Measurements from ENCODE around the gene CRABP1.
A peak's percentile ranks its signal among the peaks of the same experiment; 100 is the strongest.

The CRABP1 gene

GRCh38 chr15:78319588-78319987 is 20.6 kb upstream of the CRABP1 start:
- Histone ChIP-seq H4K8ac (ENCODE audit: low read depth, low read length) (no peak overlapping the region), H2BK5ac (ENCODE audit: low read depth, low read length, poor library complexity) (no peak overlapping the region), H3K4me1 (ENCODE audit: control insufficient read depth in 1 of 2, insufficient read depth in 2 of 2, low read length in 2 of 2) (no peaks in the 10 kb centered on the region), H3K4me3 (ENCODE audit: low read depth, low read length) (no peak overlapping the region), H3K9ac (ENCODE audit: low read length) (no peak overlapping the region), H2BK12ac (ENCODE audit: low read length) (no peak overlapping the region), H3K18ac (ENCODE audit: low read length) (no peak overlapping the region), H3K14ac (ENCODE audit: low read length) (no peak overlapping the region), H3K27me3 (ENCODE audit: insufficient read depth, low read length) (no peaks in the 10 kb centered on the region), H2AFZ (ENCODE audit: insufficient read depth, low read length, poor library complexity) (no peak overlapping the region), H4K12ac (ENCODE audit: low read depth, low read length) (no peak overlapping the region), H3K36me3 (ENCODE audit: control insufficient read depth in 1 of 2, insufficient read depth in 2 of 2, low read length in 2 of 2) (no peaks in the 10 kb centered on the region), H3K27ac (ENCODE audit: low read depth, low read length) (no peak overlapping the region), H4K91ac (ENCODE audit: low read depth, low read length) (no peak overlapping the region), H3K4ac (ENCODE audit: low read depth, low read length) (no peak overlapping the region), H3K79me2 (ENCODE audit: control insufficient read depth, insufficient read depth, low read length, poor library complexity) (no peaks in the 10 kb centered on the region), H2AK5ac (ENCODE audit: low read length) (no peak overlapping the region), H3K23ac (ENCODE audit: low read length) (no peak overlapping the region), H3K9me3 (ENCODE audit: insufficient read depth, low read depth, low read length) (no peaks in the 10 kb centered on the region), H3K4me2 (ENCODE audit: low read length) (no peak overlapping the region), H2BK120ac (ENCODE audit: insufficient read depth, low read length, poor library complexity) (no peak overlapping the region), H3K79me1 (ENCODE audit: low read length) (no peaks in the 10 kb centered on the region)
- no peak for DNase-seq
- no CpG with 5 or more reads among the region's 10 CpGs for WGBS (ENCODE audit: extremely low coverage, insufficient coverage, insufficient read length)

GRCh38 chr15:78320183-78320582 is 20.0 kb upstream of the CRABP1 start:
- H3K23ac ChIP-seq (ENCODE audit: low read length) = no peak overlapping the region
- no peaks in the 10 kb centered on the region for H3K79me2 ChIP-seq (ENCODE audit: control insufficient read depth, insufficient read depth, low read length, poor library complexity)
- peaks cover 0 to 3% of the 10 kb centered on the region in 2 experiments for H3K4me1 ChIP-seq (ENCODE audit: control insufficient read depth in 1 of 2, insufficient read depth in 2 of 2, low read length in 2 of 2)
- H3K18ac ChIP-seq (ENCODE audit: low read length) = no peak overlapping the region
- no CpG with 5 or more reads among the region's 5 CpGs for WGBS (ENCODE audit: extremely low coverage, insufficient coverage, insufficient read length)
- H3K79me1 ChIP-seq (ENCODE audit: low read length) = no peaks in the 10 kb centered on the region
- no peak overlapping the region for H3K9ac ChIP-seq (ENCODE audit: low read length)
- no peaks in the 10 kb centered on the region for H3K27me3 ChIP-seq (ENCODE audit: insufficient read depth, low read length)
- H2BK12ac ChIP-seq (ENCODE audit: low read length) = no peak overlapping the region
- no peaks in the 10 kb centered on the region for H3K36me3 ChIP-seq (ENCODE audit: control insufficient read depth in 1 of 2, insufficient read depth in 2 of 2, low read length in 2 of 2)
- no peak overlapping the region for H4K91ac ChIP-seq (ENCODE audit: low read depth, low read length)
- H2BK5ac ChIP-seq (ENCODE audit: low read depth, low read length, poor library complexity) = no peak overlapping the region
- H3K27ac ChIP-seq (ENCODE audit: low read depth, low read length) = no peak overlapping the region
- no peak overlapping the region for H3K4me3 ChIP-seq (ENCODE audit: low read depth, low read length)
- no peak overlapping the region for H4K8ac ChIP-seq (ENCODE audit: low read depth, low read length)
- no peak overlapping the region for H4K12ac ChIP-seq (ENCODE audit: low read depth, low read length)
- no peak overlapping the region for H2AK5ac ChIP-seq (ENCODE audit: low read length)
- H3K9me3 ChIP-seq (ENCODE audit: insufficient read depth, low read depth, low read length) = no peaks in the 10 kb centered on the region
- DNase-seq = no peak
- H3K4ac ChIP-seq (ENCODE audit: low read depth, low read length) = no peak overlapping the region
- H3K4me2 ChIP-seq (ENCODE audit: low read length) = no peak overlapping the region
- H2AFZ ChIP-seq (ENCODE audit: insufficient read depth, low read length, poor library complexity) = no peak overlapping the region
- H2BK120ac ChIP-seq (ENCODE audit: insufficient read depth, low read length, poor library complexity) = no peak overlapping the region
- no peak overlapping the region for H3K14ac ChIP-seq (ENCODE audit: low read length)

GRCh38 chr15:78321041-78321570 is 19.0 kb upstream of the CRABP1 start:
- Histone ChIP-seq H3K14ac (ENCODE audit: low read length) (no peak overlapping the region), H3K79me1 (ENCODE audit: low read length) (no peaks in the 10 kb centered on the region), H3K4ac (ENCODE audit: low read depth, low read length) (no peak overlapping the region), H3K4me3 (ENCODE audit: low read depth, low read length) (peak overlapping the region; percentile 6), H3K27ac (ENCODE audit: low read depth, low read length) (no peak overlapping the region), H2AK5ac (ENCODE audit: low read length) (no peak overlapping the region), H4K8ac (ENCODE audit: low read depth, low read length) (no peak overlapping the region), H2BK12ac (ENCODE audit: low read length) (no peak overlapping the region), H3K36me3 (ENCODE audit: control insufficient read depth in 1 of 2, insufficient read depth in 2 of 2, low read length in 2 of 2) (no peaks in the 10 kb centered on the region), H3K79me2 (ENCODE audit: control insufficient read depth, insufficient read depth, low read length, poor library complexity) (no peaks in the 10 kb centered on the region), H4K91ac (ENCODE audit: low read depth, low read length) (no peak overlapping the region), H3K18ac (ENCODE audit: low read length) (no peak overlapping the region), H3K4me2 (ENCODE audit: low read length) (no peak overlapping the region), H4K12ac (ENCODE audit: low read depth, low read length) (no peak overlapping the region), H2AFZ (ENCODE audit: insufficient read depth, low read length, poor library complexity) (no peak overlapping the region), H3K23ac (ENCODE audit: low read length) (no peak overlapping the region), H3K9me3 (ENCODE audit: insufficient read depth, low read depth, low read length) (no peaks in the 10 kb centered on the region), H3K9ac (ENCODE audit: low read length) (no peak overlapping the region), H3K4me1 (ENCODE audit: control insufficient read depth in 1 of 2, insufficient read depth in 2 of 2, low read length in 2 of 2) (peaks cover 0 to 3% of the 10 kb centered on the region in 2 experiments), H3K27me3 (ENCODE audit: insufficient read depth, low read length) (no peaks in the 10 kb centered on the region), H2BK120ac (ENCODE audit: insufficient read depth, low read length, poor library complexity) (no peak overlapping the region), H2BK5ac (ENCODE audit: low read depth, low read length, poor library complexity) (no peak overlapping the region)
- DNase-seq = no peak
- no CpG with 5 or more reads among the region's 17 CpGs for WGBS (ENCODE audit: extremely low coverage, insufficient coverage, insufficient read length)

GRCh38 chr15:78321786-78322185 is 18.4 kb upstream of the CRABP1 start:
- DNase-seq = no peak
- H3K79me2 ChIP-seq (ENCODE audit: control insufficient read depth, insufficient read depth, low read length, poor library complexity) = no peaks in the 10 kb centered on the region

More at GRCh38 chr15:78321786-78322185, 18.4 kb upstream of the CRABP1 start:
- no peak overlapping the region for H3K23ac ChIP-seq (ENCODE audit: low read length)
- H3K4me1 ChIP-seq (ENCODE audit: control insufficient read depth in 1 of 2, insufficient read depth in 2 of 2, low read length in 2 of 2) = peaks cover 0 to 3% of the 10 kb centered on the region in 2 experiments
- H3K9ac ChIP-seq (ENCODE audit: low read length) = no peak overlapping the region
- H3K27me3 ChIP-seq (ENCODE audit: insufficient read depth, low read length) = no peaks in the 10 kb centered on the region
- H3K18ac ChIP-seq (ENCODE audit: low read length) = no peak overlapping the region
- H3K27ac ChIP-seq (ENCODE audit: low read depth, low read length) = no peak overlapping the region
- H3K79me1 ChIP-seq (ENCODE audit: low read length) = no peaks in the 10 kb centered on the region
- H4K12ac ChIP-seq (ENCODE audit: low read depth, low read length) = no peak overlapping the region
- H4K91ac ChIP-seq (ENCODE audit: low read depth, low read length) = no peak overlapping the region
- H2AK5ac ChIP-seq (ENCODE audit: low read length) = no peak overlapping the region
- no peak overlapping the region for H3K14ac ChIP-seq (ENCODE audit: low read length)
- H2AFZ ChIP-seq (ENCODE audit: insufficient read depth, low read length, poor library complexity) = no peak overlapping the region
- no peak overlapping the region for H3K4me2 ChIP-seq (ENCODE audit: low read length)
- H3K36me3 ChIP-seq (ENCODE audit: control insufficient read depth in 1 of 2, insufficient read depth in 2 of 2, low read length in 2 of 2) = no peaks in the 10 kb centered on the region
- no peak overlapping the region for H3K4ac ChIP-seq (ENCODE audit: low read depth, low read length)
- no peak overlapping the region for H2BK5ac ChIP-seq (ENCODE audit: low read depth, low read length, poor library complexity)
- H3K9me3 ChIP-seq (ENCODE audit: insufficient read depth, low read depth, low read length) = no peaks in the 10 kb centered on the region
- no CpG with 5 or more reads among the region's 4 CpGs for WGBS (ENCODE audit: extremely low coverage, insufficient coverage, insufficient read length)
- H4K8ac ChIP-seq (ENCODE audit: low read depth, low read length) = no peak overlapping the region
- no peak overlapping the region for H2BK120ac ChIP-seq (ENCODE audit: insufficient read depth, low read length, poor library complexity)
- no peak overlapping the region for H3K4me3 ChIP-seq (ENCODE audit: low read depth, low read length)
- no peak overlapping the region for H2BK12ac ChIP-seq (ENCODE audit: low read length)
